Right ventricle myocardium inferior (tissue), 1 donor: ENCODE measurements around the gene CDYL2. TPM values are rescaled to one million over a fixed set of nuclear protein-coding genes. Genes with fewer than 3 reads are reported as not detected.
A peak's percentile ranks its signal among the peaks of the same experiment; 100 is the strongest.

ENCODE experiments used
- ATAC-seq: fragments of 200-7000 bp; cut with Tn5 transposase; one replicate; pipeline ENCODE4 v1.9.1; 2020; ENCODE audit warnings: mild to moderate bottlenecking, moderate library complexity
- DNase-seq: peaks from one replicate; pipeline ENCODE4 v3.0.0; 2021; ENCODE audit errors: missing footprints
- intact Hi-C: fragments of 100-400 bp; cut with DNase I; formaldehyde crosslinking; loops from one replicate; pipeline ENCODE4 v1.11.0; 2022
- long read RNA-seq: library from polyadenylated mRNA; unstranded; transcript quantifications from one replicate; pipeline ENCODE4 v2.0.0, GENCODE V29; 2021
- total RNA-seq: library from RNA; stranded (reverse); fragmentation: NEBNext Ultra II Directional; extraction: Animal tissue kit (Norgen Biotek cat#: 25700); gene quantifications from one replicate; pipeline ENCODE4 v1.2.1, GENCODE V29; 2021
- donor health status: DM: no; HTN: yes; CAD: no; lungs with severe emphysema.

The CDYL2 gene
- total RNA-seq = 4.2 TPM
- long read RNA-seq, partial matches to known transcripts = 0 of 1 reads
- long read RNA-seq, other reads (novel, unspliced or antisense) = 1 of 1 reads

DNA sequence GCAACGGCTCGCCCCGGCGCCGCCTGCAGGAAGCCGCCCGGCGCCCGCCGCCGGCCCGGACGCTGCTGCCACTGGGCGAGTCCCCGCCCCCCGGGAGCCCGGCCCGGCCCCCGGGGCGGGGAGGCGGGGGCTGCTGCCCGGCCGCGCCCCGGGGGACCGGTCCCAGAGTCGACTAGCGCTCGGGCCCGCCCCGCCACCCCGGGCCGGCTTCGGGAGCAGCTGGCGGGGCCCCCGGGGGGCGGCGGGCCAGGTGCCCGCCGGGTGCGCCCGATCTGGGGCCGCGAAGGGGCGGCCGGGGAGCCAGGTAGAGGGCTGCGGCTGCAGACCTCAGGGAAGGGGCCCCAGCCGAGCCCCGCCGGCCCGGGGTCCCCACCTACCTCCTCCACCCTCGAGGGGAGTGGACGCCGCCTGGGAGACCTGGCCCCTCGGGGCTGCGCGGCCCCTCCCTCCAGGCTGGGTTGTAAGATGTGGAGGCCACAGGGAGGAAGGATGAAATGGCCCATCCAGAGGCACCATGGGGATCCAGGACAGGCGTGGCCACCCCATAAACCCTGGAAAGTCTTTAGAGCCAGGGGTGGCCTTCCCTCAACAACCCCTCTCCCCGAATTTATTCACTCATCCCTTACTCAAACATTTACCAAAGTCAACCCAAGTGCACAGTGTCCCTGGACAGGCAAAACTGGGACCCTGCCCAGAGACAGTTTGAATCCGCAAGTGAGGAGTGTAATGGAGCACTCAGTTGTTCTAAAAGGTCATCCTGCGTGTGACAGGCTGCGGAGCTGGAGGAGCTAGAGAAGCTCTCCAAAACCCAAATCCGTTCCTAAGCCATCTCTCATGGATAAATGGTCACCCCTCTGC is at the start of gene CDYL2:
CDYL2 (minus strand) TSS at position 73 of the 858 bp plus-strand sequence. CDS start 425 bp downstream, outside the sequence.
- intact Hi-C loops = no loop called here

GRCh38 chr16:80852261-80852872 is 48.0 kb upstream of the CDYL2 start:
- no peak for ATAC-seq
- DNase-seq = no peak
- intact Hi-C loops = no loop called here

More for the DNA sequence above, at the start of gene CDYL2:
- peak; percentile 75 for DNase-seq
- peak; percentile 74 for ATAC-seq

DNA sequence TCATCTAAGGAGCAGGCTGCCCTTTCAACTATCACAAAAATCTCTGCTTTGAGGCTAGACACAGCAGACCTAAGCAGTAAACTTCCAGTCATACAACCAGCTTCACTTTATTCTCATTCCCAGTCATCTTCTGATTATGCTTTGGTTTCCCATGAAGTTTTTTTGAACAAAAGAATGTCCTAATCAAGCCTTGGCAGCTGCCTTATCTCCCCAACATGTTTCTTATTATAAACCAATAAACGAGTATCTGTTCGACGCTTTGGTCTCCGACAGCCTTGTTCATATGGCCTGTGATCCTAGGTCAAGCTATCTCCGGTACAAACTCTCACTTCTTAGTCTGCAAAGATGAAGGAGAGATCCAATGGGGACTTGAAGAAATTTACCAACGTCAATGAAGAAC is 47.4 kb upstream of the CDYL2 start:
- intact Hi-C loops = no loop called here
- DNase-seq = no peak
- no peak for ATAC-seq

- intact Hi-C loops = no loop called here
- ATAC-seq = no peak
- no peak for DNase-seq
These were observed 46.4 kb upstream of the CDYL2 start for GRCh38 chr16:80850757-80851156.

- DNase-seq (no peak), ATAC-seq (no peak)
- intact Hi-C loops = no loop called here
These were observed 44.5 kb upstream of the CDYL2 start for GRCh38 chr16:80848862-80849261.

GRCh38 chr16:80846680-80847079 is 42.3 kb upstream of the CDYL2 start:
- ATAC-seq = no peak

DNA sequence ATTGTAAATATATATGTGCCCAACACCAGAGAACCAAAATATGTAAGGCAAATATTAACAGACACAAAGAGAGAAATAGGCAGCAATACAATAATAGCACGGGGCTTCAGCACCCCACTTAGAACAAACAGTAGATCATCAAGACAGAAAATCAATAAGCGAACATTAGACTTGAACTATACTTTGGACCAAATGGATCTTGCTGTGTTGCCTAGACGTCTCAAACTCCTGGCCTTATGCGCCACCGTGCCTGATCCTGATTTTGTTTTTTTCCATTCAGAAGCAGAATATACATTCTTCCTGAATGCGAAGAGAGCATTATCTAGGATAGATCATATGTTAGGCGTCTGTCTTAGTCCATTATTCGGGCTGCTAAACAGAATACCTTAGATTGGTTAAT is 41.9 kb upstream of the CDYL2 start:
- intact Hi-C loops = no loop called here
- no peak for ATAC-seq
- no peak for DNase-seq

More at GRCh38 chr16:80846680-80847079, 42.3 kb upstream of the CDYL2 start:
- no peak for DNase-seq
- intact Hi-C loops = no loop called here

GRCh38 chr16:80844395-80844794 is 40.0 kb upstream of the CDYL2 start:
- DNase-seq (no peak), ATAC-seq (no peak)
- intact Hi-C loops = no loop called here

- no peak for ATAC-seq
- DNase-seq = no peak
- intact Hi-C loops = no loop called here
These were observed 36.8 kb upstream of the CDYL2 start for GRCh38 chr16:80841231-80841630.

DNA sequence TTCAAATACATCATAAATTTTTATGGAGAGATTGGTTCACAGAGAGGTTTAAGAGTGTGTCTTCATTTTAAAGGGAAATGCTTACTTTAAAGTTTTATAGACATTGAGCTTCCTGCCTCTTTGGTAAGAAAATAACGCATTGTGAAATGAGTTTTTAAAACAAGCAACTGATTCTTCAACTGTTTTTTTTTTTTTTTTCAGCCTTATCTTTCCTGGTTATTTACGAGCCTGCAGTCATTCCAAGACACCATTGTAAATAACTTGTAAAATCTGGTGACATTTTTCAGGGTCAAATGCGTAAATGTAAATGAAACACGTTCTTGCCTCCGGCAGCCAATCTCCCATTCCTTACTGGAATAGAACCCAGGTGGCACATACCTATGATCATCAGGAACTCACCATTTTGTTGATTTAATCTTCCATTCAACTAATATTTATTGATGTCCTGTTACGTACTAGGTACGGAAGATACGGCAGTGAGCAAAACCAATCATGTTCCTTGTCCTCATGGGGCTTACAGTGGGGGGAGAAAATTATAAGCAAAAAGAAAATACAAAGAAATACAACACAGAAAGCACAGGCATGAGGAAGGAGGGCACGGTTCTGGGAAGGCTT is 33.2 kb upstream of the CDYL2 start:
- intact Hi-C loops = no loop called here
- ATAC-seq (no peak), DNase-seq (no peak)

GRCh38 chr16:80836846-80837245 is 32.4 kb upstream of the CDYL2 start:
- no peak for ATAC-seq

DNA sequence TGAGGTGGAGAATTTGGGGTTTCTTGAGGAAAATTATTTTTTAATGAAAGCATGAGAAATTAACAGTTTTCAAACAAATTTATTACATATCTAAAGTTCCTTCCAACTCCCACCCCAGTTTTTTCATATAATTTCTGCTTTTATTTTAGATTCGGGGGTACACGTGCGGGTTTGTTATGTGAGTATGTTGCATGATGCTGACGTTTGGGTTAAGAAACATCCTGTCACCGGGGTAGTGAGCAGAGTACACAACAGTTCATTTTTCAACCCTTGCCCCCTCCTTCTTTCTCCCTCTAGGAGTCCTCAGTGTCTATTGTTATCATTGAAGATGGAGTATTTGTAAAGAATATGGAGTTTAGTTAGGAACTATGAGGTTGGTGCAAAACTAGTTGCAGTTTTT is 31.8 kb upstream of the CDYL2 start:
- DNase-seq (no peak), ATAC-seq (no peak)
- intact Hi-C loops = no loop called here

More at GRCh38 chr16:80836846-80837245, 32.4 kb upstream of the CDYL2 start:
- intact Hi-C loops = no loop called here
- DNase-seq = no peak

GRCh38 chr16:80831039-80831438 is 26.6 kb upstream of the CDYL2 start:
- DNase-seq (no peak), ATAC-seq (no peak)
- intact Hi-C loops = no loop called here

DNA sequence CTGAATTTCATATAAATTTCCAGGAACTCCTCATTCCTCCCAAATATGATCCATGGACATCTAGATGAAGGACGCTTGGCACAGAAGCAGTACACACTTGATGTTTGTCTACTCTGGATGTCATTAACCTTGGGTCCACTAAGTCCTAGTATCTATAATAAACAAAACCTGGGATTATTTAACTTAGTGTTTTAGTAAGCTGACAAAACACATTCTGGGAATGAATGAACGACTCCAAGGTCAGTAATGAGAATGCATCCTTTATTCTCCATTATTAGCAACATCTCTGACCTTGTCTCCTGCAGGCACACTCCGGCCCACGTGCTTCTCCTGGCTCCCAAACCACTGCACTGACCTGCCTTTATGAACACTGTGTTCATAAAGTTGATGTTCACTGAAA is 24.1 kb upstream of the CDYL2 start:
- intact Hi-C loops = no loop called here

DNA sequence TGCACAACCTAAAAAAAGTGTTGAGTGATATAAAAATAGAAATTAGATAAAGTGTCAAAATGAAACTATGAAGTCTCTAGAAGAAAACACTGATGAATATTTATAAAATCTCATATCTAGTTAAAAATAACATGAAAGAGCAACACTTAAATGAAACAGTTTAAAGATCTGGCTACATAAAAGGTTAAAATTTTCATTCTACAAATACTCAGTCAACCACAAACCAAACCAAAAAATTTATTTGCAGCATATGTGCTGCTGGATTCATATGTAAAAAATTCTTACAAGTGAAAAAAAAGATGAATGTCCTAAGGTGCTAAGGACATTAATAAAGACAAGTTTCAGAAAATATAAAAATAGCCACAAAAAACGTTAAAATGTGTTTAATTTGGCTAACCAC is 22.6 kb upstream of the CDYL2 start:
- DNase-seq (no peak), ATAC-seq (no peak)
- intact Hi-C loops = no loop called here

More for the DNA sequence above, 24.1 kb upstream of the CDYL2 start:
- ATAC-seq = no peak
- DNase-seq = no peak

- DNase-seq (no peak), ATAC-seq (no peak)
- intact Hi-C loops = no loop called here
These were observed 21.0 kb upstream of the CDYL2 start for GRCh38 chr16:80825365-80825758.

- no peak for DNase-seq
- no peak for ATAC-seq
- intact Hi-C loops = no loop called here
These were observed 20.4 kb upstream of the CDYL2 start for GRCh38 chr16:80824623-80825364.

DNA sequence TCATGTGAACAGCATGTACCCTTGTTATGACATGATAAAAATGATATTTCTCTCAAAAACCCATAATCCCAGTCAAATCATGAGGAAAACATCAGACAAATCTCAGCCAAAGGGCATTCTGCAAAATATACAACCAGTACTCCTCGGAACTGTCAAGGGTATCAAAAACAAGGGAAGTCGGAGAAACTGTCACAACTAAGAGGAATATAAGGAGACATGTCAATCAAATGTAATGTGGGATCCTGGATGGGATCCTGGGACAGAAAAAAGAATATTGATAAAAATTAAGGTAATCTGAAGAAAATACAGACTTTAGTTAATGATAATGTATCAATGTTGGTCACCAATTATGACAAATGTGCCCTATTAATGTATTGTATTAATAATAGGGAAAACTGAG is 15.6 kb upstream of the CDYL2 start:
- ATAC-seq (no peak), DNase-seq (no peak)
- intact Hi-C loops = no loop called here

- no peak for DNase-seq
- ATAC-seq = no peak
- intact Hi-C loops = no loop called here
These were observed 12.0 kb upstream of the CDYL2 start for GRCh38 chr16:80816356-80816755.
